K562 (cell line): Measurements from ENCODE around the gene NTM. TPM values are rescaled to one million over a fixed set of nuclear protein-coding genes. Genes with fewer than 3 reads are reported as not detected.

ENCODE experiments used
- ATAC-seq: fragments of 200-7000 bp; cut with Tn5 transposase; 3 replicates; pipeline ENCODE4 v1.9.1; 2020; ENCODE audit warnings: moderate library complexity
- BruUV-seq: library from RNA; stranded (reverse); fragments of 400-500 nt; replicated peaks from 2 replicates; lab custom pipeline; 2021; lab: Mats Ljungman, UMichigan
- CTCF ChIA-PET: fragments of 300-600 bp; formaldehyde crosslinking; extraction: SDS; loops from one replicate; lab custom pipeline; 2021; ENCODE audit warnings: low intra/inter-chr PET ratio; lab: Yijun Ruan, JAX
- POLR2A ChIA-PET: fragments of 300-600, 350-650 bp; sonication (Branson Sonifier 250); formaldehyde crosslinking; extraction: SDS; loops from one replicate; lab custom pipeline; 2021; ENCODE audit warnings: antibody characterized with exemption, inconsistent platforms; lab: Yijun Ruan, JAX
- DNase-seq, 4 experiments: peaks; one replicate each; pipeline versions ENCODE4 v3.0.0 to v3.0.0-alpha.2; 2011 to 2018; ENCODE audit warnings: low spot score in 3 of 4, mixed read lengths in 3 of 4; ENCODE audit errors: extremely low read depth in 1 of 4
- FAIRE-seq: peaks from 2 replicates; lab custom pipeline; 2011; peaks lifted over from hg19 to GRCh38; lab: Jason Lieb, UNC
- H2AFZ ChIP-seq: 2 replicates; pipeline ENCODE4 v1.6.0; 2011; ENCODE audit warnings: low read depth, low read length, control low read depth, inconsistent platforms
- H3K27ac ChIP-seq: fragments of 200-600 bp; 3 replicates; pipeline ENCODE4 v1.8.0; 2011; ENCODE audit warnings: low read depth, mild to moderate bottlenecking, control low read depth, inconsistent platforms, low read length, moderate library complexity, mixed read lengths; ENCODE audit errors: extremely low read depth
- H3K27me3 ChIP-seq, 2 experiments: fragments of 300-600 bp in 1 of 2; 2 replicates in 1 of 2; 3 replicates in 1 of 2; pipeline versions ENCODE4 v1.6.0 to v1.8.0; 2011; ENCODE audit warnings: inconsistent platforms in 2 of 2, low read length in 2 of 2, mild to moderate bottlenecking in 1 of 2, mixed read lengths in 1 of 2, moderate library complexity in 1 of 2; ENCODE audit not compliant: control insufficient read depth in 2 of 2, insufficient read depth in 2 of 2
- H3K36me3 ChIP-seq: fragments of 300-600 bp; 3 replicates; pipeline ENCODE4 v1.8.0; 2011; ENCODE audit warnings: mild to moderate bottlenecking, low read length, inconsistent platforms; ENCODE audit not compliant: control insufficient read depth, insufficient read depth
- H3K4me1 ChIP-seq, 2 experiments: fragments of 200-600 bp in 1 of 2; replicated peaks in 1 of 2; 2 replicates in 1 of 2; 3 replicates in 1 of 2; pipeline versions ENCODE4 v1.5.1 to v1.8.0; 2011; ENCODE audit warnings: inconsistent platforms in 2 of 2, low read length in 2 of 2, mild to moderate bottlenecking in 1 of 2, mixed read lengths in 1 of 2, moderate library complexity in 1 of 2; ENCODE audit not compliant: control insufficient read depth in 2 of 2, insufficient read depth in 2 of 2
- H3K4me2 ChIP-seq: 2 replicates; pipeline ENCODE4 v1.6.1; 2011; ENCODE audit warnings: low read length, control low read depth, inconsistent platforms, mixed read lengths; ENCODE audit not compliant: insufficient read depth
- H3K4me3 ChIP-seq: fragments of 200-600 bp; sonication (generic), shearing (Covaris generic); 2 replicates; pipeline ENCODE4 v1.5.1; 2016; ENCODE audit warnings: control low read depth, inconsistent platforms
- H3K79me2 ChIP-seq: fragments of 200-600 bp; 3 replicates; pipeline ENCODE4 v1.8.0; 2011; ENCODE audit warnings: low read length, inconsistent platforms; ENCODE audit not compliant: control insufficient read depth, insufficient read depth
- H3K9ac ChIP-seq, 2 experiments: 2 replicates each; pipeline versions ENCODE4 v1.6.0 to v1.6.1; 2011; ENCODE audit warnings: low read depth in 2 of 2, low read length in 2 of 2, control low read depth in 1 of 2, inconsistent platforms in 1 of 2, mild to moderate bottlenecking in 1 of 2, mixed read lengths in 1 of 2; ENCODE audit not compliant: insufficient read depth in 1 of 2
- H3K9me1 ChIP-seq: one replicate; pipeline ENCODE4 v1.6.0; 2011; ENCODE audit warnings: inconsistent platforms, mild to moderate bottlenecking, low read length, moderate library complexity; ENCODE audit not compliant: control insufficient read depth, insufficient read depth
- H3K9me3 ChIP-seq: replicated peaks from 2 replicates; pipeline ENCODE4 v1.5.1; 2011; ENCODE audit warnings: low read depth, low read length, inconsistent platforms; ENCODE audit not compliant: control insufficient read depth, insufficient read depth
- H4K20me1 ChIP-seq: replicated peaks from 2 replicates; pipeline ENCODE4 v1.6.1; 2011; ENCODE audit warnings: low read length, inconsistent platforms, mixed read lengths; ENCODE audit not compliant: control insufficient read depth, insufficient read depth
- ARHGAP35 ChIP-seq: fragments of 450-650 bp; IDR thresholded peaks from 2 replicates; pipeline ENCODE4 v1.6.1; 2018; ENCODE audit not compliant: partially characterized antibody
- CBX5 ChIP-seq: IDR thresholded peaks from 2 replicates; pipeline ENCODE4 v1.6.1; 2014; ENCODE audit warnings: low read depth, borderline replicate concordance
- E2F3 ChIP-seq: fragments of 250-450 bp; sonication (Bioruptor Pico); IDR thresholded peaks from 2 replicates; pipeline ENCODE4 v1.4.0; 2020; ENCODE audit warnings: mild to moderate bottlenecking
- HDAC1 ChIP-seq, 2 experiments: fragments of 450-650 bp; IDR thresholded peaks; 2 replicates each; pipeline ENCODE4 v1.6.1; 2016 to 2017; ENCODE audit warnings: inconsistent platforms in 1 of 2, mild to moderate bottlenecking in 1 of 2, moderate library complexity in 1 of 2
- MCM2 ChIP-seq: fragments of 450-650 bp; IDR thresholded peaks from 2 replicates; pipeline ENCODE4 v1.6.1; 2017; ENCODE audit warnings: low read depth, mild to moderate bottlenecking
- MEIS2 ChIP-seq: fragments of 450-650 bp; IDR thresholded peaks from 2 replicates; pipeline ENCODE4 v1.6.1; 2014; ENCODE audit warnings: mild to moderate bottlenecking; ENCODE audit not compliant: partially characterized antibody
- ZNF764 ChIP-seq: fragments of 250-450 bp; sonication (Bioruptor Pico); IDR thresholded peaks from 2 replicates; pipeline ENCODE4 v1.4.0; 2020; ENCODE audit warnings: low read depth, mild to moderate bottlenecking, moderate library complexity
- WGBS: fragments of 100-300 bp; shearing (Covaris generic); methylation state at CpG from one replicate; pipeline ENCODE4 v1.1.6; 2016; ENCODE audit warnings: low coverage, mixed read lengths; ENCODE audit not compliant: insufficient coverage; ENCODE audit errors: missing lambda C conversion rate; 5-methylcytosine and 5-hydroxymethylcytosine counted together
- in situ Hi-C: fragments of 300-500 bp; cut with MboI; formaldehyde crosslinking; loops from 4 replicates; pipeline ENCODE4 v1.15.0; 2018; ENCODE audit warnings: inconsistent platforms, mixed read lengths
- intact Hi-C: fragments of 100-400 bp; cut with micrococcal nuclease; formaldehyde crosslinking; loops from 2 replicates; pipeline ENCODE4 v1.14.2; 2022
- polyA plus RNA-seq, 8 experiments: library from polyadenylated mRNA; depleted of rRNA in 4 of 8; stranded (reverse) in 5 of 8; unstranded in 3 of 8; fragments of >200 nt; fragmentation: Nextera tagmentation in 2 of 8; fragmentation: Illumina TruSeq in 1 of 8; extraction: Ambion mirVana in 2 of 8; extraction: Trizol in 1 of 8; gene quantifications; 2 replicates each; pipeline versions ENCODE4 v1.2.1 to v1.2.3, GENCODE V29; 2011 to 2014; ENCODE audit warnings: inconsistent platforms in 1 of 8, missing spikeins in 1 of 8
- total RNA-seq, 7 experiments: library from RNA; depleted of rRNA in 6 of 7; stranded (reverse); fragments of >200 nt in 6 of 7; fragmentation: Illumina TruSeq in 2 of 7; extraction: Trizol in 2 of 7; gene quantifications; 2 replicates each; pipeline versions ENCODE4 v1.2.1 to v1.2.3, GENCODE V29; 2011 to 2021; ENCODE audit warnings: low replicate concordance in 1 of 7
- TF ChIP-seq, protein P1 (sequence below): fragments of 250-450 bp; sonication (Bioruptor Pico); IDR thresholded peaks from 2 replicates; pipeline ENCODE4 v1.5.1; 2021; ENCODE audit warnings: mild to moderate bottlenecking
- TF ChIP-seq, protein P2 (sequence below): fragments of 200-800 bp; sonication (Bioruptor generic); IDR thresholded peaks from 2 replicates; pipeline ENCODE4 v1.6.1; 2017; ENCODE audit warnings: missing genetic modification characterization, missing compliant biosample characterization

The NTM gene
- total and polyA plus RNA-seq, 9 of the 15 experiments (the other 6 are each of a cell fraction or from before 2014, with no cell fraction given): not detected

DNA sequence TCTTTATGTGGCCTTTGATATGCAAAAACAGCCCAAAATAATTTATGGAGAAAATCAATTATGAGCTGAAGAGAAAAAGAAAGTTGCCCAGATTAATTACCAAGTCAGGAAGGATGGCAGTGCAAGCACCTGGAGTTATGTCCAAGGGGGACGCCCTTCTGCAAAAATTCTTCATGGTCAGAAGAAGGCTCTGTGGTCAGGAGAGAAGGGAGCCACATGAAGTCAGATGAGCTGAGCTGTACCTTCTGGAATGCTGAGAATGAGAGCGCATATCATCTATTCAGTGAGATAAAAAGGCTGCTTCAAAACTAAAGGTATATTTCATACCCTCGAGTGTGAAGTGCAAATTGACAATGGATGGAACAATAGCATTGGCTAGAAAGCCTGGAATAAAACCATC is 607.4 kb downstream of the NTM start:
- Histone ChIP-seq H3K36me3 (no peaks in the 10 kb centered on the region), H3K9ac (no peak overlapping the region), H4K20me1 (no peaks in the 10 kb centered on the region), H3K4me3 (no peak overlapping the region), H3K79me2 (no peaks in the 10 kb centered on the region), H3K27ac (no peak overlapping the region), H3K4me2 (no peak overlapping the region), H3K9me1 (no peaks in the 10 kb centered on the region), H2AFZ (no peak overlapping the region), H3K9me3 (no peaks in the 10 kb centered on the region), H3K4me1 (no peaks in the 10 kb centered on the region), H3K27me3 (no peaks in the 10 kb centered on the region)
- ChIA-PET CTCF (no interaction called here), POLR2A (no interaction called here)
- BruUV-seq: no TSS peak
- intact Hi-C loops (no loop called here), in situ Hi-C loops (no loop called here)
- DNase-seq (no peak), FAIRE-seq (no peak), ATAC-seq (no peak)
- TF ChIP-seq, protein P1, sequence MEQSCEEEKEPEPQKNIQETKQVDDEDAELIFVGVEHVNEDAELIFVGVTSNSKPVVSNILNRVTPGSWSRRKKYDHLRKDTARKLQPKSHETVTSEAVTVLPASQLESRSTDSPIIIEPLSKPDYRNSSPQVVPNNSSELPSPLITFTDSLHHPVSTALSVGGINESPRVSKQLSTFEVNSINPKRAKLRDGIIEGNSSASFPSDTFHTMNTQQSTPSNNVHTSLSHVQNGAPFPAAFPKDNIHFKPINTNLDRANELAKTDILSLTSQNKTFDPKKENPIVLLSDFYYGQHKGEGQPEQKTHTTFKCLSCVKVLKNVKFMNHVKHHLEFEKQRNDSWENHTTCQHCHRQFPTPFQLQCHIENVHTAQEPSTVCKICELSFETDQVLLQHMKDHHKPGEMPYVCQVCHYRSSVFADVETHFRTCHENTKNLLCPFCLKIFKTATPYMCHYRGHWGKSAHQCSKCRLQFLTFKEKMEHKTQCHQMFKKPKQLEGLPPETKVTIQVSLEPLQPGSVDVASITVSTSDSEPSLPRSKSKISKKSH (CRISPR knock-in tag): no peak
- TF ChIP-seq ZNF764 (CRISPR knock-in tag) (no peak), HDAC1 (IDR thresholded peaks at IDR 0.05) (no peak), MEIS2 (no peak), CBX5 (no peak), MCM2 (no peak), E2F3 (CRISPR knock-in tag) (no peak), ARHGAP35 (no peak)
- TF ChIP-seq, protein P2, sequence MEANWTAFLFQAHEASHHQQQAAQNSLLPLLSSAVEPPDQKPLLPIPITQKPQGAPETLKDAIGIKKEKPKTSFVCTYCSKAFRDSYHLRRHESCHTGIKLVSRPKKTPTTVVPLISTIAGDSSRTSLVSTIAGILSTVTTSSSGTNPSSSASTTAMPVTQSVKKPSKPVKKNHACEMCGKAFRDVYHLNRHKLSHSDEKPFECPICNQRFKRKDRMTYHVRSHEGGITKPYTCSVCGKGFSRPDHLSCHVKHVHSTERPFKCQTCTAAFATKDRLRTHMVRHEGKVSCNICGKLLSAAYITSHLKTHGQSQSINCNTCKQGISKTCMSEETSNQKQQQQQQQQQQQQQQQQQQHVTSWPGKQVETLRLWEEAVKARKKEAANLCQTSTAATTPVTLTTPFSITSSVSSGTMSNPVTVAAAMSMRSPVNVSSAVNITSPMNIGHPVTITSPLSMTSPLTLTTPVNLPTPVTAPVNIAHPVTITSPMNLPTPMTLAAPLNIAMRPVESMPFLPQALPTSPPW (CRISPR knock-in tag): no peak
- 5% methylated on average over 2 of the region's 3 CpGs for WGBS
